HepG2 (cell line): ENCODE measurements around the gene WDR35. TPM values are rescaled to one million over a fixed set of nuclear protein-coding genes. Genes with fewer than 3 reads are reported as not detected.

Experiments used
- CREM ChIP-seq, 2 experiments: sonication (generic) in 1 of 2; formaldehyde crosslinking in 1 of 2; IDR thresholded peaks; 2 replicates each; pipeline versions ENCODE4 v1.4.0 to v1.6.1; 2016 to 2020; ENCODE audit warnings: antibody characterized with exemption in 1 of 2, mild to moderate bottlenecking in 1 of 2, missing genetic modification reagents in 1 of 2
- EP300 ChIP-seq, 3 experiments: sonication (generic) in 1 of 3; formaldehyde crosslinking in 1 of 3; IDR thresholded peaks; 2 replicates each; pipeline versions ENCODE4 v1.5.1 to v1.6.1; 2011 to 2020; ENCODE audit warnings: low read depth in 2 of 3, low read length in 2 of 3, borderline replicate concordance in 1 of 3, improper control_type of control experiment in 1 of 3, mild to moderate bottlenecking in 1 of 3, missing genetic modification reagents in 1 of 3, moderate library complexity in 1 of 3
- FOXA3 ChIP-seq: IDR thresholded peaks from 2 replicates; pipeline ENCODE4 v1.6.1; 2016; ENCODE audit warnings: missing genetic modification reagents, missing compliant biosample characterization
- FOXK2 ChIP-seq: fragments of 450-650 bp; IDR thresholded peaks from 2 replicates; pipeline ENCODE4 v1.6.1; 2016
- GATAD2A ChIP-seq: IDR thresholded peaks from 2 replicates; pipeline ENCODE4 v1.6.1; 2016
- HMG20A ChIP-seq: IDR thresholded peaks from 2 replicates; pipeline ENCODE4 v1.6.1; 2016; ENCODE audit warnings: borderline replicate concordance
- HNF4A ChIP-seq: sonication (generic); formaldehyde crosslinking; IDR thresholded peaks from 2 replicates; pipeline ENCODE4 v1.4.0; 2020; ENCODE audit warnings: missing genetic modification reagents
- HNF4G ChIP-seq, 2 experiments: sonication (generic) in 1 of 2; formaldehyde crosslinking in 1 of 2; IDR thresholded peaks; 2 replicates each; pipeline versions ENCODE4 v1.4.0 to v1.6.1; 2011 to 2020; ENCODE audit warnings: borderline replicate concordance in 2 of 2, low read depth in 2 of 2, mild to moderate bottlenecking in 2 of 2, low read length in 1 of 2, missing genetic modification reagents in 1 of 2, moderate library complexity in 1 of 2
- HOXA7 ChIP-seq: sonication (generic); formaldehyde crosslinking; IDR thresholded peaks from 2 replicates; pipeline ENCODE4 v1.8.1; 2022; ENCODE audit warnings: mild to moderate bottlenecking, missing genetic modification reagents, moderate library complexity
- MAFF ChIP-seq: IDR thresholded peaks from 2 replicates; pipeline ENCODE4 v1.6.1; 2011; ENCODE audit warnings: low read depth, low read length, improper control_type of control experiment
- MEIS1 ChIP-seq: sonication (generic); formaldehyde crosslinking; IDR thresholded peaks from 2 replicates; pipeline ENCODE4 v1.9.0; 2021; ENCODE audit warnings: mild to moderate bottlenecking, missing genetic modification reagents, moderate library complexity, borderline replicate concordance
- NCOA2 ChIP-seq: sonication (generic); formaldehyde crosslinking; IDR thresholded peaks from 2 replicates; pipeline ENCODE4 v1.8.0; 2022; ENCODE audit warnings: inconsistent platforms
- RFX1 ChIP-seq: fragments of 450-650 bp; IDR thresholded peaks from 2 replicates; pipeline ENCODE4 v1.6.1; 2017
- THAP11 ChIP-seq: IDR thresholded peaks from 2 replicates; pipeline ENCODE4 v1.6.1; 2016; ENCODE audit warnings: missing biosample characterization, missing genetic modification reagents
- XBP1 ChIP-seq: sonication (generic); formaldehyde crosslinking; IDR thresholded peaks from 2 replicates; pipeline ENCODE4 v1.5.0; 2020; ENCODE audit warnings: missing genetic modification reagents
- ZBTB8A ChIP-seq: sonication (generic); formaldehyde crosslinking; IDR thresholded peaks from 2 replicates; pipeline ENCODE4 v1.4.0; 2020; ENCODE audit warnings: mild to moderate bottlenecking, low read depth, missing genetic modification reagents, borderline replicate concordance
- ZFAT ChIP-seq: sonication (generic); formaldehyde crosslinking; conservative IDR thresholded peaks from 2 replicates; pipeline ENCODE4 v1.8.1; 2023; ENCODE audit warnings: missing genetic modification reagents, inconsistent platforms
- ZNF329 ChIP-seq: sonication (generic); formaldehyde crosslinking; IDR thresholded peaks from 2 replicates; pipeline ENCODE4 v1.9.0; 2021; ENCODE audit warnings: low read depth, mild to moderate bottlenecking, missing genetic modification reagents
- ZNF33B ChIP-seq: sonication (generic); formaldehyde crosslinking; IDR thresholded peaks from 2 replicates; pipeline ENCODE4 v1.5.1; 2020; ENCODE audit warnings: mild to moderate bottlenecking, missing genetic modification reagents
- ZNF451 ChIP-seq: sonication (generic); formaldehyde crosslinking; IDR thresholded peaks from 2 replicates; pipeline ENCODE4 v1.5.0; 2020; ENCODE audit warnings: mild to moderate bottlenecking, missing genetic modification reagents
- ZNF572 ChIP-seq: sonication (generic); formaldehyde crosslinking; IDR thresholded peaks from 2 replicates; pipeline ENCODE4 v1.5.1; 2020; ENCODE audit warnings: mild to moderate bottlenecking, missing genetic modification reagents
- ZNF883 ChIP-seq: sonication (generic); formaldehyde crosslinking; IDR thresholded peaks from 2 replicates; pipeline ENCODE4 v1.5.1; 2020; ENCODE audit warnings: mild to moderate bottlenecking, missing genetic modification reagents; ENCODE audit errors: not compliant biosample characterization
- ZSCAN9 ChIP-seq: IDR thresholded peaks from 2 replicates; pipeline ENCODE4 v1.6.1; 2016; ENCODE audit warnings: borderline replicate concordance
- polyA plus RNA-seq, 8 experiments: library from polyadenylated mRNA; depleted of rRNA in 3 of 8; stranded (reverse) in 7 of 8; unstranded in 1 of 8; fragments of >200 nt; fragmentation: Illumina TruSeq in 4 of 8; extraction: Trizol in 4 of 8; gene quantifications; 2 replicates each; pipeline versions ENCODE4 v1.2.1 to v1.2.3, GENCODE V29; 2011 to 2016; ENCODE audit warnings: low read depth in 4 of 8, missing spikeins in 1 of 8, mixed read lengths in 1 of 8; ENCODE audit not compliant: insufficient read depth in 1 of 8
- total RNA-seq, 5 experiments: library from RNA; depleted of rRNA; stranded (reverse); fragments of >200 nt; fragmentation: Illumina TruSeq; extraction: Trizol; gene quantifications; 2 replicates each; pipeline ENCODE4 v1.2.3, GENCODE V29; 2016; ENCODE audit warnings: low read depth in 1 of 5
- TF ChIP-seq, protein P1 (sequence below): sonication (generic); formaldehyde crosslinking; IDR thresholded peaks from 2 replicates; pipeline ENCODE4 v1.4.0; 2020; ENCODE audit warnings: missing genetic modification reagents
- TF ChIP-seq, protein P2 (sequence below): sonication (generic); formaldehyde crosslinking; IDR thresholded peaks from 2 replicates; pipeline ENCODE4 v1.4.0; 2020; ENCODE audit warnings: missing genetic modification reagents; ENCODE audit errors: not compliant biosample characterization
- TF ChIP-seq, protein P3 (sequence below): sonication (generic); formaldehyde crosslinking; IDR thresholded peaks from 2 replicates; pipeline ENCODE4 v1.5.1; 2020; ENCODE audit warnings: mild to moderate bottlenecking, missing genetic modification reagents, moderate library complexity
- TF ChIP-seq, protein P4 (sequence below): sonication (generic); formaldehyde crosslinking; IDR thresholded peaks from 2 replicates; pipeline ENCODE4 v1.8.1; 2023; ENCODE audit warnings: missing genetic modification reagents, inconsistent platforms, borderline replicate concordance
- TF ChIP-seq, protein P5 (sequence below): IDR thresholded peaks from 2 replicates; pipeline ENCODE4 v1.6.1; 2016; ENCODE audit warnings: mild to moderate bottlenecking, missing biosample characterization, missing genetic modification reagents

WDR35 gene
- total and polyA plus RNA-seq, 2 of the 13 experiments (the other 11 are each of a cell fraction or from before 2014, with no cell fraction given): 11.1 to 19.6 TPM

DNA sequence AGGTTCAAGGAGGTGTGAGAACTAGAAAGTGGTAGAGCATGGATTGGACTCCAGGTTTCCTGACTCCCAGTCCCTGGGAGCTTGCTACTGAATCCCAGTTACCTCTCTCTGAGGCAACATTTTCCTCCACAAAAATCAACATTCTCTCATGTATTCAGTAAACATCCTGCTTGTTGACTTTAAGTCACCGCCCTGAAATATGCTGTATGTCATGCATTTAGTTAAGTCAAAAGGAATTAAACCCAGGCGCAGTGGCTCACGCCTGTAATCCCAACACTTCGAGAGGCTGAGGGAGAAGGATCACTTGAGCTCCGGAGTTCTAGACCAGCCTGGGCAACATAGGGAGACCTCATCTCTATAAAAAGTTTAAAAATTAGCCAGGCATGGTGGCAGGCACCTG is 18.8 kb upstream of the WDR35 start (continued):
- peak; percentile 36; the same call in 1 of the 2 replicates for TF ChIP-seq HNF4A (CRISPR knock-in tag)
- no peak for TF ChIP-seq HOXA7 (CRISPR knock-in tag)
- TF ChIP-seq ZFAT (CRISPR knock-in tag): no peak
- peak; percentile 91; the same call in 1 of the 2 replicates for TF ChIP-seq ZSCAN9 (CRISPR knock-in tag)
- TF ChIP-seq HMG20A (CRISPR knock-in tag): peak; percentile 81; the same call in 1 of the 2 replicates
- peak; percentile 99 for TF ChIP-seq FOXA3 (CRISPR knock-in tag)
- no peak for TF ChIP-seq MAFF
- TF ChIP-seq, protein P1, sequence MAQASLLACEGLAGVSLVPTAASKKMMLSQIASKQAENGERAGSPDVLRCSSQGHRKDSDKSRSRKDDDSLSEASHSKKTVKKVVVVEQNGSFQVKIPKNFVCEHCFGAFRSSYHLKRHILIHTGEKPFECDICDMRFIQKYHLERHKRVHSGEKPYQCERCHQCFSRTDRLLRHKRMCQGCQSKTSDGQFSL (CRISPR knock-in tag): no peak
- TF ChIP-seq RFX1: no peak
- peak; percentile 75 for TF ChIP-seq NCOA2 (CRISPR knock-in tag)
- TF ChIP-seq, protein P2, sequence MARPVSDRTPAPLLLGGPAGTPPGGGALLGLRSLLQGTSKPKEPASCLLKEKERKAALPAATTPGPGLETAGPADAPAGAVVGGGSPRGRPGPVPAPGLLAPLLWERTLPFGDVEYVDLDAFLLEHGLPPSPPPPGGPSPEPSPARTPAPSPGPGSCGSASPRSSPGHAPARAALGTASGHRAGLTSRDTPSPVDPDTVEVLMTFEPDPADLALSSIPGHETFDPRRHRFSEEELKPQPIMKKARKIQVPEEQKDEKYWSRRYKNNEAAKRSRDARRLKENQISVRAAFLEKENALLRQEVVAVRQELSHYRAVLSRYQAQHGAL (CRISPR knock-in tag): no peak
- no peak for TF ChIP-seq ZNF883 (CRISPR knock-in tag)
- TF ChIP-seq HNF4G (IDR thresholded peaks at IDR 0.05; ENCODE audit: borderline replicate concordance, low read depth, low read length): no peak
- no peak for TF ChIP-seq HNF4G (CRISPR knock-in tag; IDR thresholded peaks at IDR 0.05; ENCODE audit: borderline replicate concordance, low read depth)
- peak; percentile 95 for TF ChIP-seq GATAD2A (CRISPR knock-in tag)
- TF ChIP-seq ZNF451 (CRISPR knock-in tag): no peak
- no peak for TF ChIP-seq MEIS1 (CRISPR knock-in tag)
- TF ChIP-seq ZNF33B (CRISPR knock-in tag): no peak
- TF ChIP-seq, protein P3, sequence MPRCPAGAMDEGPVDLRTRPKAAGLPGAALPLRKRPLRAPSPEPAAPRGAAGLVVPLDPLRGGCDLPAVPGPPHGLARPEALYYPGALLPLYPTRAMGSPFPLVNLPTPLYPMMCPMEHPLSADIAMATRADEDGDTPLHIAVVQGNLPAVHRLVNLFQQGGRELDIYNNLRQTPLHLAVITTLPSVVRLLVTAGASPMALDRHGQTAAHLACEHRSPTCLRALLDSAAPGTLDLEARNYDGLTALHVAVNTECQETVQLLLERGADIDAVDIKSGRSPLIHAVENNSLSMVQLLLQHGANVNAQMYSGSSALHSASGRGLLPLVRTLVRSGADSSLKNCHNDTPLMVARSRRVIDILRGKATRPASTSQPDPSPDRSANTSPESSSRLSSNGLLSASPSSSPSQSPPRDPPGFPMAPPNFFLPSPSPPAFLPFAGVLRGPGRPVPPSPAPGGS (CRISPR knock-in tag): no peak
- TF ChIP-seq, protein P4, sequence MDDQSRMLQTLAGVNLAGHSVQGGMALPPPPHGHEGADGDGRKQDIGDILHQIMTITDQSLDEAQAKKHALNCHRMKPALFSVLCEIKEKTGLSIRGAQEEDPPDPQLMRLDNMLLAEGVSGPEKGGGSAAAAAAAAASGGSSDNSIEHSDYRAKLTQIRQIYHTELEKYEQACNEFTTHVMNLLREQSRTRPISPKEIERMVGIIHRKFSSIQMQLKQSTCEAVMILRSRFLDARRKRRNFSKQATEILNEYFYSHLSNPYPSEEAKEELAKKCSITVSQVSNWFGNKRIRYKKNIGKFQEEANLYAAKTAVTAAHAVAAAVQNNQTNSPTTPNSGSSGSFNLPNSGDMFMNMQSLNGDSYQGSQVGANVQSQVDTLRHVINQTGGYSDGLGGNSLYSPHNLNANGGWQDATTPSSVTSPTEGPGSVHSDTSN (CRISPR knock-in tag): no peak
- TF ChIP-seq, protein P5, sequence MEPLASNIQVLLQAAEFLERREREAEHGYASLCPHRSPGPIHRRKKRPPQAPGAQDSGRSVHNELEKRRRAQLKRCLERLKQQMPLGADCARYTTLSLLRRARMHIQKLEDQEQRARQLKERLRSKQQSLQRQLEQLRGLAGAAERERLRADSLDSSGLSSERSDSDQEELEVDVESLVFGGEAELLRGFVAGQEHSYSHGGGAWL (CRISPR knock-in tag): no peak
- TF ChIP-seq CREM (IDR thresholded peaks at IDR 0.05): 0 out of 2 replicates have a peak, but pooled peaks have one; percentile 21
- no peak for TF ChIP-seq CREM (CRISPR knock-in tag; IDR thresholded peaks at IDR 0.05)
- no peak for TF ChIP-seq XBP1 (CRISPR knock-in tag)
- TF ChIP-seq ZNF329: no peak
- TF ChIP-seq ZNF572 (CRISPR knock-in tag): no peak
- peak; percentile 51; the same call in 1 of the 2 replicates for TF ChIP-seq FOXK2
- no peak for TF ChIP-seq ZBTB8A (CRISPR knock-in tag)
- peak; percentile 12 to 65; a peak in 1 of 4 replicates for TF ChIP-seq EP300 (IDR thresholded peaks at IDR 0.05; ENCODE audit: low read depth in 2 of 2, low read length in 2 of 2)
- TF ChIP-seq EP300 (CRISPR knock-in tag; IDR thresholded peaks at IDR 0.05; ENCODE audit: borderline replicate concordance): peak; percentile 74; the same call in 1 of the 2 replicates
- peak; percentile 69 for TF ChIP-seq THAP11 (CRISPR knock-in tag)
